HEK293 (cell line): Measurements from ENCODE around the gene KRT39.

Experiments used
- INSM2 ChIP-seq: fragments of 450-650 bp; formaldehyde crosslinking; IDR thresholded peaks from 2 replicates; pipeline ENCODE4 v1.5.1; 2016; ENCODE audit warnings: missing biosample characterization, missing genetic modification characterization
- KLF17 ChIP-seq: fragments of 450-650 bp; formaldehyde crosslinking; IDR thresholded peaks from 2 replicates; pipeline ENCODE4 v1.5.1; 2016; ENCODE audit warnings: missing biosample characterization, missing genetic modification characterization
- PRDM10 ChIP-seq: fragments of 450-650 bp; formaldehyde crosslinking; IDR thresholded peaks from 2 replicates; pipeline ENCODE4 v1.5.1; 2016; ENCODE audit warnings: missing biosample characterization, missing genetic modification characterization
- PRDM4 ChIP-seq: fragments of 450-650 bp; formaldehyde crosslinking; IDR thresholded peaks from 2 replicates; pipeline ENCODE4 v1.5.1; 2017; ENCODE audit warnings: missing biosample characterization, missing genetic modification characterization
- PRDM6 ChIP-seq: fragments of 450-650 bp; formaldehyde crosslinking; IDR thresholded peaks from 2 replicates; pipeline ENCODE4 v1.5.1; 2017; ENCODE audit warnings: missing biosample characterization, missing genetic modification characterization
- RBAK ChIP-seq: fragments of 450-650 bp; formaldehyde crosslinking; IDR thresholded peaks from 2 replicates; pipeline ENCODE4 v1.5.1; 2016; ENCODE audit warnings: missing biosample characterization, missing genetic modification characterization
- SP3 ChIP-seq: fragments of 450-650 bp; formaldehyde crosslinking; IDR thresholded peaks from 2 replicates; pipeline ENCODE4 v1.5.1; 2016; ENCODE audit warnings: missing biosample characterization, missing genetic modification characterization
- ZBTB21 ChIP-seq: fragments of 450-650 bp; formaldehyde crosslinking; IDR thresholded peaks from 2 replicates; pipeline ENCODE4 v1.5.1; 2017; ENCODE audit warnings: missing biosample characterization, missing genetic modification characterization
- ZEB2 ChIP-seq: fragments of 450-650 bp; formaldehyde crosslinking; IDR thresholded peaks from 2 replicates; pipeline ENCODE4 v1.5.1; 2016; ENCODE audit warnings: missing biosample characterization, missing genetic modification characterization
- ZFP69B ChIP-seq: fragments of 450-650 bp; formaldehyde crosslinking; IDR thresholded peaks from 2 replicates; pipeline ENCODE4 v1.5.1; 2016; ENCODE audit warnings: missing biosample characterization, missing genetic modification characterization
- ZNF157 ChIP-seq: fragments of 450-650 bp; formaldehyde crosslinking; IDR thresholded peaks from 2 replicates; pipeline ENCODE4 v1.5.1; 2016; ENCODE audit warnings: missing biosample characterization, missing genetic modification characterization
- ZNF26 ChIP-seq: fragments of 450-650 bp; formaldehyde crosslinking; IDR thresholded peaks from 2 replicates; pipeline ENCODE4 v1.5.1; 2016; ENCODE audit warnings: missing biosample characterization, missing genetic modification characterization
- ZNF266 ChIP-seq: fragments of 450-650 bp; formaldehyde crosslinking; IDR thresholded peaks from 2 replicates; pipeline ENCODE4 v1.5.1; 2016; ENCODE audit warnings: missing biosample characterization, missing genetic modification characterization, low read depth
- ZNF274 ChIP-seq, 2 experiments: fragments of 200-500 bp in 1 of 2; fragments of 450-650 bp in 1 of 2; sonication (Bioruptor generic) in 1 of 2; formaldehyde crosslinking in 1 of 2; IDR thresholded peaks; 2 replicates each; pipeline versions ENCODE4 v1.5.1 to v1.6.1; 2014 to 2016; ENCODE audit warnings: borderline replicate concordance in 1 of 2, inconsistent platforms in 1 of 2, low read length in 1 of 2, missing biosample characterization in 1 of 2, missing genetic modification characterization in 1 of 2
- ZNF280D ChIP-seq: fragments of 450-650 bp; formaldehyde crosslinking; IDR thresholded peaks from 2 replicates; pipeline ENCODE4 v1.5.1; 2016; ENCODE audit warnings: missing biosample characterization, missing genetic modification characterization
- ZNF324 ChIP-seq: fragments of 450-650 bp; formaldehyde crosslinking; IDR thresholded peaks from 2 replicates; pipeline ENCODE4 v1.5.1; 2016; ENCODE audit warnings: missing biosample characterization, missing genetic modification characterization
- ZNF366 ChIP-seq: fragments of 450-650 bp; formaldehyde crosslinking; conservative IDR thresholded peaks from 2 replicates; pipeline ENCODE4 v1.5.1; 2016; ENCODE audit warnings: missing biosample characterization, missing genetic modification characterization
- ZNF398 ChIP-seq: fragments of 450-650 bp; formaldehyde crosslinking; IDR thresholded peaks from 2 replicates; pipeline ENCODE4 v1.5.1; 2017; ENCODE audit warnings: missing biosample characterization, missing genetic modification characterization
- ZNF48 ChIP-seq: fragments of 450-650 bp; formaldehyde crosslinking; IDR thresholded peaks from 2 replicates; pipeline ENCODE4 v1.5.1; 2016; ENCODE audit warnings: missing biosample characterization, missing genetic modification characterization
- ZNF629 ChIP-seq: fragments of 450-650 bp; formaldehyde crosslinking; IDR thresholded peaks from 2 replicates; pipeline ENCODE4 v1.5.1; 2017; ENCODE audit warnings: missing biosample characterization, missing genetic modification characterization
- ZNF777 ChIP-seq: fragments of 450-650 bp; formaldehyde crosslinking; IDR thresholded peaks from 2 replicates; pipeline ENCODE4 v1.5.1; 2017; ENCODE audit warnings: missing biosample characterization, missing genetic modification characterization, borderline replicate concordance

KRT39 gene

GRCh38 chr17:40915199-40915661 lies 51.5 kb downstream of the KRT39 start (continued):
- TF ChIP-seq PRDM6 (tag by site-specific recombination): peak; percentile 80
- no peak for TF ChIP-seq ZNF274 (IDR thresholded peaks at IDR 0.05; ENCODE audit: low read length)
- no peak for TF ChIP-seq ZNF274 (tag by site-specific recombination; IDR thresholded peaks at IDR 0.05; ENCODE audit: borderline replicate concordance)
- peak; percentile 13; the same call in 1 of the 2 replicates for TF ChIP-seq ZNF26 (tag by site-specific recombination)
- TF ChIP-seq PRDM10 (tag by site-specific recombination): 0 out of 2 replicates have a peak, but pooled peaks have one; percentile 19
- TF ChIP-seq ZNF777 (tag by site-specific recombination): no peak
- no peak for TF ChIP-seq ZNF266
- TF ChIP-seq ZNF48: no peak
- TF ChIP-seq SP3 (tag by site-specific recombination): peak; percentile 41; the same call in 1 of the 2 replicates
- no peak for TF ChIP-seq RBAK (tag by site-specific recombination)
- 0 out of 2 replicates have a peak, but pooled peaks have one; percentile 50 for TF ChIP-seq ZNF280D (tag by site-specific recombination)
- TF ChIP-seq ZNF157: no peak
- peak; percentile 58 for TF ChIP-seq ZNF398 (tag by site-specific recombination)
- TF ChIP-seq KLF17 (tag by site-specific recombination): 0 out of 2 replicates have a peak, but pooled peaks have one; percentile 19
- peak; percentile 95 for TF ChIP-seq ZNF629 (tag by site-specific recombination)
- TF ChIP-seq INSM2 (tag by site-specific recombination): peak; percentile 80
- TF ChIP-seq ZEB2 (tag by site-specific recombination): 0 out of 2 replicates have a peak, but pooled peaks have one; percentile 33
- TF ChIP-seq PRDM4: peak; percentile 49; the same call in 1 of the 2 replicates
- TF ChIP-seq ZBTB21: peak; percentile 91
- peak; percentile 37; the same call in 1 of the 2 replicates for TF ChIP-seq ZFP69B (tag by site-specific recombination)
- TF ChIP-seq ZNF366 (tag by site-specific recombination): peak; percentile 72
- 0 out of 2 replicates have a peak, but pooled peaks have one; percentile 46 for TF ChIP-seq ZNF324
